HG02678 (cell line): Measurements from ENCODE around the gene CYFIP1.

Source experiments
- ATAC-seq: cut with Tn5 transposase; IDR thresholded peaks from one replicate; pipeline ENCODE4 v1.9.1; 2021; ENCODE audit warnings: mild to moderate bottlenecking, moderate library complexity; ENCODE audit not compliant: unreplicated experiment

The CYFIP1 gene

GRCh38 chr15:22951031-22951380, 29.2 kb downstream of the CYFIP1 start:
- ATAC-seq, result no peak

- no peak for ATAC-seq
These were observed 29.7 kb downstream of the CYFIP1 start for GRCh38 chr15:22950256-22950990.

GRCh38 chr15:22949074-22949547, 31.1 kb downstream of the CYFIP1 start:
- peak; percentile 98 for ATAC-seq

- ATAC-seq, result no peak
These were observed 32.1 kb downstream of the CYFIP1 start for GRCh38 chr15:22948056-22948455.

- ATAC-seq, result no peak
These were observed 32.8 kb downstream of the CYFIP1 start for GRCh38 chr15:22947101-22948000.

GRCh38 chr15:22945071-22945470, 35.1 kb downstream of the CYFIP1 start:
- no peak for ATAC-seq

- no peak for ATAC-seq
These were observed 35.5 kb downstream of the CYFIP1 start for GRCh38 chr15:22944651-22945050.

GRCh38 chr15:22942877-22943276, 37.3 kb downstream of the CYFIP1 start:
- ATAC-seq, result no peak

- no peak for ATAC-seq
These were observed 37.8 kb downstream of the CYFIP1 start for GRCh38 chr15:22942306-22942855.

GRCh38 chr15:22941179-22941578, 39.0 kb downstream of the CYFIP1 start:
- ATAC-seq, result no peak

GRCh38 chr15:22939652-22940061, 40.5 kb downstream of the CYFIP1 start:
- ATAC-seq, result no peak

GRCh38 chr15:22939051-22939450, 41.1 kb downstream of the CYFIP1 start:
- no peak for ATAC-seq

- ATAC-seq, result peak; percentile 93
These were observed 43.3 kb downstream of the CYFIP1 start for GRCh38 chr15:22936577-22937472.

- ATAC-seq, result no peak
These were observed 46.5 kb downstream of the CYFIP1 start for GRCh38 chr15:22933641-22934061.

- no peak for ATAC-seq
These were observed 48.2 kb downstream of the CYFIP1 start for GRCh38 chr15:22931784-22932536.

- no peak for ATAC-seq
These were observed 49.2 kb downstream of the CYFIP1 start for GRCh38 chr15:22930782-22931484.

- ATAC-seq, result no peak
These were observed 52.4 kb downstream of the CYFIP1 start for GRCh38 chr15:22927761-22928160.

- ATAC-seq, result no peak
These were observed 54.3 kb downstream of the CYFIP1 start for GRCh38 chr15:22925875-22926274.

GRCh38 chr15:22922003-22922402, 58.2 kb downstream of the CYFIP1 start:
- no peak for ATAC-seq
